ENCODE measurements around the gene FCMR. TPM values are rescaled to one million over a fixed set of nuclear protein-coding genes. Genes with fewer than 3 reads are reported as not detected.
A peak's percentile ranks its signal among the peaks of the same experiment; 100 is the strongest.

FCMR gene
- total RNA-seq: 5.8 TPM
- long read RNA-seq, partial matches to known transcripts: 2 of 2 reads
- long read RNA-seq, other reads (novel, unspliced or antisense): 0 of 2 reads

GRCh38 chr1:206921772-206922265 lies at the start of gene FCMR:
Gene FCMR (minus strand): TSS chr1:206921941. CDS start chr1:206921854, 87 bp downstream.
- no peak for DNase-seq (ENCODE audit: low spot score)

GRCh38 chr1:206971029-206971655 lies 49.4 kb upstream of the FCMR start:
- DNase-seq (ENCODE audit: low spot score): no peak

DNA sequence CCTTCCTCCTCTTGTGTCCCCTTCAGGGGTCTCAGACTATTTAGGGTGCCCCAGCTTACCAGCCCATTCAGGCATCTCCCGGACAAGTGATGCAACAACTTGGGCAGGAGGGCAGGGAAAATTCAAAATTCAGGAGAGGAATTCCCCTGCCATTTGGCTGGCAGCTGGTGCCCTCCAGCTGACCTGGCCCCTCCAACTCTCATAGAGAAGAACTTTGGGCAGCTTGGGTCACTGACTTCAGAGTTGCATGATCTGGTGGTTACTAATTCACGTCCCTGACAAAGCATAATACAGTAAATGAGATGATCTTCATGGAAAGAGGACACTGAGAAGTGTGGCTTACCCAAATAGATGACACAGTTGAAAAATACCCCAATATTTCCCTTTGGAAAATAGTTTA lies 48.7 kb upstream of the FCMR start, which contains the start of gene FCAMR:
Gene FCAMR (minus strand): TSS at position 15 of the 400 bp plus-strand sequence. CDS start 335 bp downstream, outside the sequence.
- DNase-seq (ENCODE audit: low spot score): no peak

DNA sequence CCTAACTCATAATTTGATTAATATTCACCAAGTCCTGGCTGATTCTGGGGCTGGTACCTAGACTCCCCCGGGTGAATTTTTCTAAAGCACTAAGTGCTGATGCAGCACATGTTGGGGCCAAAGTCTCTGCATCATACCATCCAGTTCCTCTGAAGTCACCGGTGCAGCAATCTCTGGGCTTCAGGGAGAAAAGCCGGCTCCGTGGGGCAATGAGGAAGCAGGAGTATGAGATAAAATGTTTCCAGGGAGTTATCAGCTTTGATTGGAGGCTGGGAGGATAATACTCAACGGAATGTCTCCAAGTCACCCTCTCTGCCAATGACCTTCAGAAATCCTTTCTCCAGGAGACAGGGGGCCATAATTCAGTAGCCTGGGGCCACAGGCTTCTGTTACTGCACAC lies 47.3 kb upstream of the FCMR start:
- DNase-seq (ENCODE audit: low spot score): no peak

DNA sequence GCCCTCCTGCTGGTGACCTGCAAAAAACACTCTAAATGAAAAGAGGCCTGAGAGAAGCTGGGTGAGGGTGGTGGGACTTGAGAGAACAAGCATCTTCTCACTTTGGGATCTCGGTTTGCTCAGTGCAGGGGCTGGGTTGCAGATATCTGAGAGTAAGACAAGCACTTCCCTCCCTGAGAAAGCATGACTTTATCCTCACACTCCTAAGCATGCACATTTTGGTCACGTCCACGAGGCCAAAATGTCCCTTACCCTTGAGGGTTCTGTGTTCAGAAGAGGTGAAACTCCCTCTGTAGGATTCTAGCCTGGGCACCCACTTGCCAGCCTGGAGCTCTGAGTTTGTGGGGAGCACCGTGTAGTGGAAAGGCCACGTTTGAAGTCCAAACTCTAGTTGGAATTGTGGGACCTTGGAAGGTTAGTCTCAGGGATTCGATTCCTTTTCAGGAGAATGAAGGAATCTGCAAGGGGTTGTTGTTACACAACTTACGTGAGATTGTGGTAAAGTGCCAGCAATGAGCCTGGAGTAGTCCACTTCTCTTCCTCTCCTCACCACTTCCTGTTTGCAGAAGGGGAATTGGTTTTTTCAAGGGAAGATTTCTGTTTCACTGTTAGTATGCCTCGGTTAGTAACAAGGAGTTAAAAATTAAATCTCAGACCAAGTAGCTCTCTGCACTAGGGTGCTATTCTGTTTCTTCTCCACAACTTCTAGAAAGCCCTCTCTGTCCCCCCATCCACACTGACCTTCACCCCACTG lies 45.5 kb upstream of the FCMR start:
- DNase-seq (ENCODE audit: low spot score): peak; percentile 57

DNA sequence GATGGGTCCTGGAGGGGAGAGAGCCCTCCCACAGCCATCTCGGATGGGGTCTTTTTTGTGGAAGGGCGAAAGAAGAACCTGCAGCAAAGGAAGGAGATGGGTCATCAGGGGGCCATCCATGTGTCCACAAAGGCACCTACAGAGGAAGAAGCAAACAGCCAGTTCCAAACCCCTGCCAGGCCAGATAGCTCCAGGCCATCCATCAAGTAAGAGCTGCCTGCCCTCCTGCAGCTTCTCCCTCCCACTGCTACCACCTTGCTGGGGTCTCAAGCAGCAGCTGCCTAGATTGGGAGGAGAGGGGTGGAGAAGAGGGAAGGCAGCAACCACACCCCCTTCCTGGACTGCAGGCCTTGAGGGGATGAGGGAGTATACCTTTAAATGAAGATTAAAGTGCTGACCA lies 44.0 kb upstream of the FCMR start:
- DNase-seq (ENCODE audit: low spot score): no peak

- peak; percentile 37 for DNase-seq (ENCODE audit: low spot score)
Measured at GRCh38 chr1:206963740-206964139, 42.0 kb upstream of the FCMR start.

DNA sequence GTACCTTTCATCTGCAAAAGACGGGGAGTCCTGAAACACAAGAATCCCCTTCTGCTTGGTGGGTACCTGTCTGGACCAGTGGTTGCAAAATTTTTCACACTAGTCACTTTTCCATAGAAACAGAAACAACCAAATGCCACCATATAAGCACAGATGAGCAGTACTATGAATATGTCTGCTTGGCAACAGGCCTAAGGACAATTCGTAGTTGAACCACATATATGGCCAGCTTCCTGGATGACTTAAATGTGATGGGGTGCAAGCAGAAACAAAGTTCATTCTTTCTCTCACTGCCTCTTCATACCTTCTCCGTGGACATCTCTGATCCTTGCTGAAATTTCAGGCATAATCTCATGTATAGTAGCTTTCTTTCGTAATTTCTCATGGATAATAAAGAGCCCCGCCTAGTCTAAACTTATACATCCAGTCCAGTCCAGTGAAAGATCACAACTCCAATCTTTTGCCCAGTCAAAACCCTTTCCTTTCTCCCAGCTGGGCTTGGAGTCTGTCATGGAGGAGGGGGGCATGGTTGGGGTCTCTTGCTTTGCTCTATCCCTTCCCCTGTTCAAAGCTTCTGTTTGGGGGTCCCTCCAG lies 41.5 kb upstream of the FCMR start:
- DNase-seq (ENCODE audit: low spot score): no peak

DNA sequence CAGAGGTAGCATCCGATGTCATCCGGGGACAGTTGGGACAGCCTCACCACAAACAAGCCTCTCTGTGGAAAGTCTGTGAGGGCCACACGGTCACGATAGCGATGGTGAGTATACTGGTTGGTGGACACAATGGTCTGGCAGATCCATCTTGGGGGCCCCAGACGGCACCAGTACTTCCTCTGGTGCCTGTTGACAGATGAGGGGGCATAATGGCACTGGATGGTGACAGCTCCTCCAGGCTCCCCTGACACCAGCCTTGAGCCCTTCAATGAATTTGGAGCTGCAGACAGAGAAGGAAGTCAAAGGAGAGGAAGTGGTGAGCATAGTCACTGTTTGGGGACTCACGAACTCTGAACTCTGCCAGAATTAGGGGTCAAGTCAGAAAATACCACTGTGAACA lies 40.5 kb upstream of the FCMR start:
- DNase-seq (ENCODE audit: low spot score): peak; percentile 75

- DNase-seq (ENCODE audit: low spot score): peak; percentile 51
Measured at GRCh38 chr1:206961668-206962067, 39.9 kb upstream of the FCMR start.

- peak; percentile 76 for DNase-seq (ENCODE audit: low spot score)
Measured at GRCh38 chr1:206960676-206961386, 39.1 kb upstream of the FCMR start.

- no peak for DNase-seq (ENCODE audit: low spot score)
Measured at GRCh38 chr1:206958144-206958543, 36.4 kb upstream of the FCMR start.

DNA sequence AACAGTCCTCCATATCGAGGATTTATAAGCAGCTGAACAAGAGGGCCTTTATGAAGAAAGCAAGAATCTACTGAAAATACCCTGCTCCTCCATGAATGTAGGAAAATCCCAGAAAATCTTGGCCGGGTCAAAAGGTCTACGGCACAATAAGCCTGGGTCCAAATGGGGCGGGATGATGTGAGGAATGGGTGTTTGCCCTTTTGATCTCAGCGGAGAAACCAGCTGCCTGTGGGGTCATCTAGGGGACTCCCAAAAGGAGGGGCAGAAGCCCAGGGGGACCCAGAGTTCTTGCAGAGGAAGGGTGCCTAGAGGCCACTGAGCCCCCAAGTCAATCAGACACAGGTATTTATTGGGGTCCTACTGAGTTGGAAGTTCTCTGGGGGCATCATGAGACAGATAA lies 35.9 kb upstream of the FCMR start:
- no peak for DNase-seq (ENCODE audit: low spot score)

DNA sequence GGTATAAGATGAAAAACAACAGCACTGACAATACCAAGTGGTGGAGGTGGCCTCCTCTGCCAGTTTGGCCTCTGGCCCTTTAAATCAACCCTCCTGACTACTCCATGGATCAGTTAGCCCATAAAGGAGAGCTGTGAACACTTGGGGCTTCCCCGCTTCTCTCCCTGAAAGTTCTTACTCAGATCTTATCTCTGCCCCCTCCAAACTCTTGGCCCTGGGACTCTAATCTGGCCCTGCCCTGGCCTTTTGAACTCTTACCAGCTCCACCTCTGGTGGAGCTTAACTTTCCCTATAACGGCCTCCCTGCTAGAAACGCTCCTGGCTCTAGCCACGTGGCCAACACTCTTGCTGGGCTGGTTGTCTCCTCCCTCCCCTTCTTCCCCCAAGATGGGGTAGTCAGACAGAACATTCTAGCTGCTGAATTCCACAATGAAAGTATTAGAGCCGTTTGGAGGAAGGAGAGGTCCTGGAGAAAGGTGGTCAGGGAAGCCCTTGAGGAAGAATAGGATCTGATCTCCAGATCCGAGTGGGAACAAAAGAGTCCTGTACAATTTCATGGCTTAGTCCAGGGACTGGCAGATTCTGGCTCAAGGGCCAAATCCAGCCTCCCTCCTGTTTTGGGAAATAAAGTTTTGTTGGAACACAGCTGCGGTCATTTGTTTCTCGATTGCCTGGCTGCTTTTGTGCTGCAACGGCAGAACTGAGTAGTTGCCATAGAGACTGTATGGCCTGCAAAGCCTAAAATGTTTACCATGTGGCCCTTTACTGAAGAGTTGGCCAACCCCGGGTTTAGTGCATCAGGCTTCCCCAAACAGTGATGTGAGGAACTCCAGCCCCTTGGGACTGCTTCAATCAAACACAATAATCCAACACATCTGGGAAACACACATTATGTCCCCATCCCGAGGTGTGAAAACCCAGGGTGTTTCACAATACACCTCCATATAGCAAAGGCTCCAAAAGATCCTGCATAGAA lies 34.0 kb upstream of the FCMR start:
- DNase-seq (ENCODE audit: low spot score): no peak

- DNase-seq (ENCODE audit: low spot score): no peak
Measured at GRCh38 chr1:206954459-206955342, 33.0 kb upstream of the FCMR start.

GRCh38 chr1:206953626-206954025 lies 31.9 kb upstream of the FCMR start:
- no peak for DNase-seq (ENCODE audit: low spot score)

DNA sequence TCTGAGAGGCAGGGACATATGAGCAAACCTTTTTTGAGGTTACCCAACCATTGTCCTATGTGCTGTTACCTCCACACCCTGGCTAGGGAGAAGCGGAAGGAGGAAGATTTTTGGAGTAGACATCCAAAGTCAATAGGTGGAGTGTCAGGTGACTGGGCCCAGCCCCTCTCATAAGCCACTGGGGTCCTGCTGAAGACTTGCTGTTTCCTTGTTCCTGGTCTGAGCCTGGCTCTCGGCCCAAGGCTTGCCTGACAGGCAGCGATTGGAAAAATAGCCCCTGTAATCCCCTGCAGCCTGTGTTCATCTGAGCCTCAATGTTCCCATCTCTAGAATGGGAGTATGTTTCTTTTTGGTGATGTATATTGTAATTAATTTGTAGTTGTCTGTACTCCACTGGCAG lies 31.4 kb upstream of the FCMR start:
- DNase-seq (ENCODE audit: low spot score): no peak

GRCh38 chr1:206952171-206952570 lies 30.4 kb upstream of the FCMR start:
- DNase-seq (ENCODE audit: low spot score): no peak

Data from mesenteric fat pad (tissue), 1 donor.